IPS DF 19.7 (cell line): ENCODE data around the gene CFC1B.
"Not testable (repeated sequence)": the region's sequence is repeated elsewhere in the genome, so short reads cannot be mapped to it uniquely, and the experiment has no call there.

Experiments used
- DNase-seq: peaks from one replicate; pipeline ENCODE4 v3.0.0-alpha.2; 2013; ENCODE audit warnings: low read depth, low spot score

Gene CFC1B

DNA sequence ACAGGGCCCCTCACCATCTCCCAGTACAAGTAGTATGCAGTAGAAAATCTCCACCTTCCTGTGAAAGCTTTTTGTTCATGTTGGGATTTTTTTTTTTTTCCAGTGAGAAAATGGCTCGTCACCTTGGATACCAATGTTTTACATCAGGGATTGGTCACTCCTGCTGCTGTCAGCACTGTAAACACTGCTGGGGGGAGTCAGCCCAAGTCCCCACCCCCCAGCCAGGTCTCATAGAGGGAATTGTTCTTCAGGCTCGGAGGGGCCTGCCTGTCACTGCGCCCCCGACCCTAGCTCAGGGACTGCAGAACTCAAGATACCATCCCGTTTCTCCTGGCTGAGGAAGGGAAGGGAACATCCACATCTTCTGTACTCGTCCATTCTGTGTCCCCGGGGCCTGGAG, at the start of gene CFC1B:
Gene CFC1B (plus strand): TSS at position 231 of the 400 bp plus-strand sequence. CDS start 263 bp downstream, outside the sequence.
- not testable (repeated sequence) for DNase-seq

DNA sequence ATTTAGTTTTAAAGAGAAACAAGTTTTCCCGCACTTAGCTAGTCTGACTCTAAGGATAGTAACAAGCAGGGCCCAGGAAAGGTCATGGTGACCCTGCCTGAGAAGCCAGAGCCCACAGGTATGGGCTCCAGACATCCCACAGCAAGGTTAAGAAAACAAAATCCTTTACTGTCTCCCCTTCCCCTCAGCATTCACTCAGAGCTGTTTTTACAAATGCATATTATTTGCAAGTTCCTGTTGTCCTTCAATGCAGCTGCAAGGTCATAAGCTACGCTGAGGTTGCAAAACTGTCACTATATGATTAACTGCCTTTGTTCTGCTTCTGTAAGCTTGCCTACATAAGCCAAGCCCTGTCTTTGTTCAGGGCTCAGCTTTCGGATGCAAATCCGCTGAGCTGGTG, 29.9 kb upstream of the CFC1B start:
- DNase-seq, result not testable (repeated sequence)

DNA sequence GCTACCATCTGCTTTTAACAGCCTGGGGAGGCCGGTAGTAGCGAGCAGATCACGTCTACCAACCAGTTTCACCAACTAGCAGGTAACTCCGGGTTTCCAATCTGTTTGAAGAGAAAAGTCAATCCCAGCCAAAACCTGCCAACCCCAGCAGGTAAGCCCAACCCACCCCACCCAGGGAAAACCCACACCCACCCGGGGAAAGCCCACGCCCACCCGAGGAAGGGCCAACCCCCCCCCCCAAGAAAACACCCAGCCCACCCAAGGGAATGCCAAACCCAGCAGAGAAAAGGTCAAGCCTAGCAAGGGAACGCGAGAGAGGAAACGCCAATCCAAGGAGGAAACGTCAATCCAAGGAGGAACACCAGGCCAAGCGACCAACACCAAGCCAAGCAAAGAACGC, 11.8 kb upstream of the CFC1B start, which contains the start of gene POTEI:
Gene POTEI (minus strand): TSS at position 101 of the 400 bp plus-strand sequence. CDS start 93 bp downstream, at position 8.
- DNase-seq, result not testable (repeated sequence)

DNA sequence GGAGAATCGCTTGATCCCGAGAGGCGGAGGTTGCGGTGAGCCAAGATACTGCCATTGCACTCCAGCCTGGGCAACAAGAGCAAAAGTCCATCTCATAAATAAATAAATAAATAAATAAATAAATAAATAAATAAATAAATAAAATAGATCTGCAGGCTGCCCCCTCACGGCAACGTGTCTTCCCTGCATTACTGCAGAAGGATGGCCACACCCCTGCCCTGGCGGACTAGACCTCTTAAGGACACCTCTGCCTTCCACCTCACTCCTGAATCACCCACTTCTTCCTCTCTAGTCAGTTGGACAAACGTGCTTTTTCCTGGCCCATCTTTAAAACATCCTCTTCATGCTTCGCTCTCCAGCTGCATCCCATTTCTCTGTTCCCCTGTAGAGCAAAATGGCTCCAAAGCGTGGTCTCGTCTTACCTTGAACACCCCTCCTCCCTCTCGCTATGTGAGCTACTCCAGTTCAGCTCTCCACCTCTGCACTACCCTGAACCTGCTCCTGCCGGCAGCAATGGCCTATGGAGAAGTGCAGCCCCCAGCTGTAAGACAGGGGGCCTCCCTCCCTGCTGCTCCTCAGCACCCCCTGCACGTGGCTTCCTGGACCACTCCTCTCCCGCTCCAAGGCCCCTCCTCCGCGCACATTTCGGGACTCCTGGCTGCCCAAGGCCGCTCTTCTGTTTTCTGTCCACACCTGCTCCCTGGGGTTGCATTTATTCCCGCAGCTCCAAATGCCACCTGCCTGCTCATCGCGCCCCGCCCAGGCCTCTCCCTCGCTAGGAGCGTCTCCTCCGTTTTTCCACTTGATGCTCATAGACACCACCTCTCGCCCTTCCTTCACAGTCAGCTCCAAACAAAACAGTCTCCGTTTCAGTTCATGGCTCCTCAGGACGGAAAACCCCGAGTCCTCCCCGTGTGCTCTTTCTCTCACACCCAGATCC, 9.9 kb upstream of the CFC1B start:
- not testable (repeated sequence) for DNase-seq

DNA sequence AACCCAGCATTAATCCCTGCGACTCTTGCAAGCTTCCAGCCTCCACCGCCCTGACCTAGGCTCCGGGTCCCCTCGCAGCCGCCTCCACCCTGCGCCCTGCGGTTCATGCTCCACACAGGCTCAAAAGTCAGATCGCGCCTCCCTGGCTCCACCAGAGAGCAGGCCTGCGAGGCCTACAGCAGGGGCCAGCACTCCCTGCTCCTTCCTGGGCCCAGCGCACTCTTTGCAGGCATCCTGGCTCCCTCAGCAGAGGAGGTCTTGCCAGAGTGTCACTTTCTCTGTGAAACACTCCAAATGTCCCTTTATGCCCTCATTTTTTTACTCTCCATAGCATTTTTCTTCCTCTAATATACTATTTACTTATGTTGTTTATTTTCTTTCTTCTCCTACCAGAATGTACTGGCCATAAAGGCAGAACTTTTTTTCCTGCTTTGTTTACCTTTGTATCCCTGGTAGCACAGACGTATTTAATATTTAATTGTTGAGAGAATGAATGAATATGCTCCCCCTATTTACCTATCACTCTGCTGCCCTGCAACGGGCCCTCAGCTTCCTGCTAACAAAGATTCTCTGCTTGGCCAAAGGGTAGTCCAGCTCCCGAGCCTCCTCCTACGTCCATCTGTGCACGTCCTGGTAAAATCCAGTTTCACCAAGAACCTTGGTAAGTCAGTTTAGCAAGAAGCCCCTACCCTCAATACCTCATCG, 9.1 kb upstream of the CFC1B start:
- DNase-seq, result not testable (repeated sequence)

DNA sequence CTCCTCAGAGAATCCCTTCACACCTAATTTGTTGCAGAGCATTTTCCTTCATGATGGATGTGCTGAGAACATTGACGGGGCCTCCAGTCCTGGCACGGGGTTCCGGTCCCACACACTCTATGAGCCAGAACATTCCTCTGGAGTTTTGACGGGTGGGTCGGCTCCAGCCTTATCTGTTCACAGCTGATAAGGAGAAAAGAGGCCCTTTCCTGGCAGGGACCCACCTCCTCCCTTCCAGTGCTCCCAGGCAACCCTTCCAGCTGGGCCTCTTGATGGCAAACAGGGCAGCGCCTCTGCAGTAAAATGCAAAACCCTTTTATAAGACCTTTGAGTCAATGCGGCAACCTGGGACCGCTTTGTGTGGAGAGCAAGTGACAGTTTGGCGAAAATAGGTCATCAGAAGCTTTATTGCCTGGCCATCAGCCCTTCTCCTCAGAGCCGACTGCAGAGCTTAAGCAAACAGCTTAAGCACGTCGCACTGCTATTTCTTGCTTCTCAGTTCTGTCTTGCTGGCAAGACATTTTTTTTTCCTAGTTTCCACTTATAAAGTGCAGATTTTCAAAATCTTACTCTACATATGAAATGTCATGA, 2.4 kb upstream of the CFC1B start:
- DNase-seq, result not testable (repeated sequence)

DNA sequence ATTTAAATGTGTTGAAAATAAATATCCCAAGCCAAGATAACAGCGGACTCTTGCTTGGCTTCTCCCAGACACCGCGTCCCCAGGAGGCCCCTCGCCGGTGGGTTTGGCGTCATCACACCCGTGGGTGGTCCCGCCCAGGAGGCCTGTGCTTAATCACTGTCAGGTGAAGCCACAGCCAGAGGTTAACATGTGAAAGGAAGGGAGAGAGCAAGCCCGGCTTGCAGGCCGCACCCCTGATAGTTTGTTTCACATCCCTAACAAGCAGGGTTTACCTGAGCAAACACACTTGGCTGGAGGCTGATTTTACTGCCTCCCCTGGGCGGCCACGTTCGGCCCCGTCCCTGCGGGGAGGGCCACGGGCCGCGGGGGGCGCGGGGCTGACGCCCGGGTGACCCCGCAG, 1.4 kb downstream of the CFC1B start:
- DNase-seq, result not testable (repeated sequence)

DNA sequence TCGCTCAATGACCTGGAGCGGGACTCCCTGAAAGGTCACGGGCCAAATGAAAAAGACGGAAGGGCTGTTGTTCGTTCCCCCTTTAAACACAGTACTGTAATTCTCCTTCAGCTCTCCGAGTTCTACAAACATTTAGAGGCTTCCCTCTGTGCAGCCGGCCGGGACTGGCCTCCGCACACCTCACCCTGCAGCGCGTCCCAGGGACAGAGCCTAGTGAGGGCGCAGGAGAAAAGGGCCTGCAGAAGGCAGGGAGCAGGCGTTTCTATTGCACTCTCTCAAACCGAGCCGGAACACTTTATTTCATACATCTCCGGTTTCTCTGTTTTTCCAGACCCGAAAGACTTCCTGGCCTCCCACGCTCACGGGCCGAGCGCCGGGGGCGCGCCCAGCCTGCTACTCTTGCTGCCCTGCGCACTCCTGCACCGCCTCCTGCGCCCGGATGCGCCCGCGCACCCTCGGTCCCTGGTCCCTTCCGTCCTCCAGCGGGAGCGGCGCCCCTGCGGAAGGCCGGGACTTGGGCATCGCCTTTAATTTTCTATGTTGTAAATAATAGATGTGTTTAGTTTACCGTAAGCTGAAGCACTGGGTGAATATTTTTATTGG, 6.4 kb downstream of the CFC1B start:
- DNase-seq, result not testable (repeated sequence)

DNA sequence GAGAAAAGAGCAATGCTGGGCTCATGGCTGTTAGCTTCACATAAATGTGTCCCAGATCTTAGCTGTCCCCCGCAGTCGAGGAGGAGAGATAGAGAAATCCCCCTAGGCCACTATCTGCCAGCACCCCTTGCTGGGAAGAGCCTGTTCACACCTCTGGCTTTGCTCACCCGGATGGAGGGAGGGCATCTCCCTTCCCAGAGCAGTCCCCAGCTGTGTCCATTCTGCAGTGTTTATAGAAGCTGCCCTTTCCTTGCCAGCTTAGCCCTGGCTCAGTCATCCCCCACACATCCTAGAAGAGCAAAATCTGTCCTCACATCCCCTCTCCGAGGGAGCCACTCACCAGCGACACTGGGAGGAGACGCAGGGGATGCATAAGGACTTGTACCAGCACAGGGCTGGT, 8.5 kb downstream of the CFC1B start:
- not testable (repeated sequence) for DNase-seq

DNA sequence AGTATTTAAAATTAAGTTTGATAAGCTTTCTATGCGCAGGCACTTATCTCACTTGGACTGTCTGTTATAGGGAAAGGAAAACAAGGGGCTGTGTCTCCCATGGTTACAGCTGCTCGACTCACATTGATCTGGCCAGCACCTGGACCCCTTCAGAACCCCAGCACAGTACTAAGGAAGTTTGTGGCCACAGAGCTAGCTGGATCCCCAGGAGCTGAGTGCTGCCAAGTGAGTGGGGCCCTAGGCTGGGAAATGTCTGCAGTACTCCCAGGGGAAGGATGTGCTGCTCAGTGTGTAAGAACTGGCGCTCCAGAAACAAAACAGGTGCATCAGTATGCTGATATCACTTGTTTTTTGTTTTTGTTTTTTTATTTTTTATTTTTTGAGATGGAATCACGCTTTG, 9.2 kb downstream of the CFC1B start:
- DNase-seq, result not testable (repeated sequence)

DNA sequence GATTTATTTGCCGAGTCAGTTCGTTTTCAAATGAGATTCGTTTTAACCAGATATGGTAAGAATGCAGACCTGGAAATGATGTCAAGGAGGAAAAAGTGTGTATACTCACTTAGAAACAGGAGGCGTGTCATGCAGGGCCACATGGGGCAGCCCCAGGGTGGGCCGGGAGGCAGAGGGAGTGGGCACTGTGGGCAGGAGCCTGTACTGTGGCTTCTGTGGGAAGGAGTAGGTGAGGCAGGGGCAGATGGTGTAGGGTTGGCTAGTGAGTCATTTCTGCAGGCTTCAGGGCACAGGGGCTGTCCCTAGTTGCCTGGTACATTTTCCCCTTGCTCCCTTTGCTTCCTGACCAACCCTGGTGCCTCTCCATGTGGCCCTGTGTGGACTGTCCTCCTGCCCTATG, 10.2 kb downstream of the CFC1B start:
- not testable (repeated sequence) for DNase-seq

DNA sequence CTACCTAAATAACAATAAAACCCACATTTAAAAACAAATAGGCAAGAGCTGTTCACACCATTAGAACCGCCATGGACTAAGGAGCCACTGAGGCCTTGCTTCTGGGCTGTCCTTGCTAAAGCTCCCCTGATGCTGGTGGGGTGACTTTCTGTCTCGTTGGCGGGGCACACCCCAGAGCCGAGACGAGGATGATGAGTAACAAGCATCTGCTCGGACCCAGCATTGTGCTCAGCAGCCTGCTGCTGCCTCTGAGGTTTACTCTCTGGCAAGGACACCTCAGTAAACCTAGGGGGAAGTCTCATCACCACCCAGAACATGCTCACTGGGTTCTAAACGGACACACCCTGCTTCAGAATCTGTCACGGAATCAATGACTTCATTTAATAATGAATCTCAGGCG, 10.7 kb downstream of the CFC1B start:
- not testable (repeated sequence) for DNase-seq

DNA sequence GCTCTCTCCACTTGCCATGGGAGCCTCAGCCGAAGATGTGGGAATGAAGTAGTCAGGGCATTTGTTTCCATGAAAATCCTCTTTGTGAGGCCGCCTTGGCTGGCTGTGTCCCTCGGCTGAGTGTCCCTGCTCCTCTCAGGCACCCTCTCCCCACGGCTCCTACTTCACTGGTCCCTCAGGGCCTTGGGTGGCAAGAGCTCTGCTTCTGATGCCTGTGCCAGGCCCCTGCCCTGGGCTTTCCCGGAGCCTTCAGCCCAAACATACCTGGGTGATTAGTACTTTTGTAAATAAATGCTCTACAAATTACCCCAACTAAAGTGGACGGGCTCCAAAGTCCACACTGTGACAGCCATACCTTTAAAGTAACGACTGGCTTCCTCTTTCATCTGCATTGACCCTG, 15.6 kb downstream of the CFC1B start:
- not testable (repeated sequence) for DNase-seq

DNA sequence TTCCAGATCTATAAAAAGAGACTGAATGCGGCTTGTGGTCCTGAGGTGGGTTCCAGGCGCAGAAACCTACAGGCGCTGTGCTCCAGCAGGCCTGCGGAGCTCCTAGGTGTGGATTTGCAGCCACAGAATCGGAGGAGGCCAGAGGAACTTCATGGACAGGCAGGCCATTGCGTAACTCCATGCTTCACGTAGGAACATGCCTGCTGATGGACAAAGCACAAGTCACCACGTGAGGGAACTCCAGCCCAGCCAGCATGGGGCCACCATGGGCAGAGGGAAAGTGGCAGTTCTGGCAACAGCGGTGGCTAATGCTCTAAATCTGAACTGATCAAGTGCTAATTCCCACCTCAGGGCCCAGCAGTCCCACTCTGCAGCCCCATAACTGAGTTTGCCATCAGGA, 17.2 kb downstream of the CFC1B start:
- not testable (repeated sequence) for DNase-seq

DNA sequence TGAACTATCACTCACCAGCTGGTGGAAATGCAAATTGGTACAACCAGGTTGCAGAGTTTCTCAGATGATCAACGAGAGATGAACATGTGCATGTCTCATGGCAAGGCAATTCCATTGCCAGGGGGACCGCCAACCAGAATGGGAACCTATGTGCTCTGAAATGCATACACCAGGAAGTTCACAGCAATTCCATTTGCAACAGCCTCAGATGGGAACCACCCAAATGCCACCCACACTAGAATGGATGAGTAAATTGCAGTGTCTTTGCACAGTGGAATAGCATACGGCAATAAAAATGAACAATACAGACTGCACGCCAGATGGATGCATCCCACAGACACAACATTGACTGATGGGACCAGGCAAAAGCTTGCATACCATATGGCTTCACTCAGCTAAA, 21.8 kb downstream of the CFC1B start:
- DNase-seq, result not testable (repeated sequence)

DNA sequence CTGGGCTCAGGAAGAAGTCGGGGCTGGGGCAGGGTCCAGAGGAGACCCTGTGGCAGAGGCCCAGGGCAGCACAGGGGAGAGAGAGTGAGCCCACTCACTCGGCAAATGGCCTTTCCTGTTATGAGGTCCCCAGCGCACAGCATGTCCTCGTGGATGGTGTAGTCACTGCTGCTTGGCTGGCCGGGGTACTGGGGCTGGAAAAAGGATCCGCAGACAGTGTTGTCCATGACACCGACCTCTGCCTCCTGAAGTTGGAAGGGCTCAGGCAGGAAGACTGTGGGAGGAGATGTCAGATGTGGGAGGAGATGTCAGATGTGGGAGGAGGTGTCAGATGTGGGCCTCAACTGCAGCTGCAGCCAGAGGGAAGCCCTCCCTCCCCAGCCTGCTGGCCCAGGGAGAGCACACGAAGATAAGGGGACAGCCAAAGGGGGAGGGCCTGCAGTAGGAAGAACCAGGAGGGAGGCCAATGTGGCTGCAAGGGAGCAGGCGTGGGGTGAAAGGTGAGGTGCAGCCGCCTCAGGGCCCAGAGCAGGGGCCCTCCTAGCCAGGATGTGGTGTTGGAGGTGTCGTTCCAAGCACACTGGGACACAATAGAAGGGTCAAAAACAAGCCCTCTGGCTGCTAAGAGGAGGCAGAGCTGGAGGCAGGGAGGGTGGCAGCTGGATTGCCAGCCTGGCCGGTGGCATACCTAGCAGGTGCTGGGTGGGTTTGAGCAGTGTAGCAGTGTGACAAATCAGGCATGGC, 22.9 kb downstream of the CFC1B start:
- not testable (repeated sequence) for DNase-seq

DNA sequence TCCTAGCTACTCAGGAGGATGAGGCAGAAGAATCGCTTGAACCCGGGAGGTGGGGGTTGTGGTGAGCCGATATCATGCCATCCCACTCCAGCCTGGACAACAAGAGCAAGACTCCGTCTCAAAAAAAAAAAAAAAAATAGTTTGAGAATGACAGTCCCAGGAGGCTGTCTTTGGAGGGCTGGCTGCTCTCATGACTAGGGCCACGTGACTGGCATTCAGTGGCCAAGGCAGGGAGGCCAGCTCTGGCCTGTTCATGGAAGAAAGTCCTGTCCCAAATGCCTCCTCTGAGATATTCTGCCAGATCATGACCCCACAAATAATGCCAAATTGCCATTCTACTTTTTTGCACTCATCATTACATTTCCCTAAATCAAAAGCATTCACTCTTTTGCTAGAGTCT, 24.0 kb downstream of the CFC1B start:
- not testable (repeated sequence) for DNase-seq

DNA sequence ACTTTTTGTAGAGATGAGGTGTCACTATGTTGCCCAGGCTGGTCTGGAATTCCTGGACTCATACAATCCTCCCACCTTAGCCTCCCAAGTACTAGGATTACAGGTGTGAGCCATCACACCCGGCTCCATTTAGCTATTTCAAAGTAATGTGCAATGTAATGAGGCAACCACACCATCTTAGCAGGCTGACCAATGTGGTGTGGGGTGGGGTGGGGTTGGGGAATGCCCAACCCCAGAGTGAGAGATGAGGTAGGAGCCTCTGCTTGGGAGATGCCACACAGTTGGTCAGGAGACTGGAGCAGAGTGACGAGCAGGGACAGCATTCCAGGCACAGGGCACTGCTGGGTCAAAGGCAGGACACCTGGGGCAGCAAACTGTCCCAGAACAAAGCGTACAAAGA, 27.4 kb downstream of the CFC1B start:
- not testable (repeated sequence) for DNase-seq

DNA sequence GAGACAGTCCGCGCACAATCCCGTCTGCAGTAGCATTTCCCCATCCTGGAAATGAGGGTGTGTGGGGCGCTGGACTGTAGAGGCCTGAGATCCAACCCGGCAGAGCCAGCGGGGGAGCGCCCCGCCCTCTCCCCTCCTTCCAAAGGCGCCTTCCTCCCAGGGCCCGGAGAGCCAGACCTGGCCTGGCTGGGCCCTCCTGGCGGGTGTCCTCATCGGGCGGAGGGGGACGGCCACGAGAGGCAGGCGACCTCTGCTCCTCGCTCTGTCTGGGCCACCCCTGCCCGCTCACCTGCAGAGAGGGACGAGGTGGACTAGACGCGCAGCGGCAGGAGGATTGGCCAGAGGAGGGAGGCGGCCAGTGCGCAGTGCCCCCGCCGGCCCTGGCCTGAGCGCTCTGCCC, 28.5 kb downstream of the CFC1B start:
- not testable (repeated sequence) for DNase-seq

DNA sequence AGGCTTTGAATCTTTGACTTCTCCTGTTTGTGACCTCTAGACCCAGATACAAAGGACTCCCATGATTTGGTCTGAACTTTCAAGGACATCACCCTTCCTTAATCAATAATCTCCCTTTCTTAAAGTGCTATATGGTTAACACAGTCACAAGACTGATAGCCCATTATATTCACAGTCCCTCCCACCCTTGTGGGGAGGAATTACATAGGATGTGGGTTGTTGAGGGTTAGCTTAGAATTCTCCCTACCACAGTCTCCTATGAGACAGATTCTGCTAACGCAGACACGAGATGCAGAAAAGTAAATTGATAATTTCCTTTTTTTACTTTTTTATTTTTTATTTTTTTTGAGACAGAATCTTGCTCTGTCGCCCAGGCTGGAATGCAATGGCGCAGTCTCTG, 33.2 kb downstream of the CFC1B start:
- not testable (repeated sequence) for DNase-seq

DNA sequence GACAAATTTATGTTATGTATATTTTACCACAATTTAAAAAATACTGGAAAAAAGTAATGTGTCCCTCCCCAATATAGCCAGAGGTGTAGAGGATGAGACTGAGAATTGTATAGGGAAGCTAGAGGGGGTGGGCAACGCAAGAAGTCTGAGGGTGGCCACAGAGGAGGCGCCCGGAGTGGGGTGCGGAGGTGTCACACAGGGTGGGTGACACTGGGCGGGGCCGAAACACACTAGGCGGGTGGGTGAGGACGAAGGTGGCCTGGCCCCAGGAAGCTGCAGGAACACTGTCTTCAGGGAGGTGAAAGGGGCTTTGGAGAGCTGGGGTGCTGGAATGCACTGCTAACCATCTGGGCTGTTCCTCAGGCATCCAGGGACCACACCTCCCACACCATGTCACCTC, 35.4 kb downstream of the CFC1B start:
- DNase-seq, result not testable (repeated sequence)
